ENCODE measurements around the gene TLE6.
"Not testable (repeated sequence)": the region's sequence is repeated elsewhere in the genome, so short reads cannot be mapped to it uniquely, and the experiment has no call there.

TLE6 gene

GRCh38 chr19:2957160-2957559, 20.2 kb upstream of the TLE6 start:
- DNase-seq (ENCODE audit: low read depth in 1 of 2, low spot score in 1 of 2): no peak
- no peak overlapping the region for H3K4me3 ChIP-seq (replicated peaks; ENCODE audit: insufficient read depth, low read length)
- no peaks in the 10 kb centered on the region for H3K27me3 ChIP-seq (ENCODE audit: insufficient read depth, poor library complexity, severe bottlenecking)
- TF ChIP-seq POLR2AphosphoS5 (IDR thresholded peaks at IDR 0.05; ENCODE audit: low read depth) (no peak), GABPA (IDR thresholded peaks at IDR 0.05; ENCODE audit: low read depth) (no peak), CTCF (IDR thresholded peaks at IDR 0.05; ENCODE audit: insufficient read depth, low read length) (no peak), REST (IDR thresholded peaks at IDR 0.05; ENCODE audit: insufficient replicate concordance, low read depth) (no peak), SPI1 (IDR thresholded peaks at IDR 0.05; ENCODE audit: borderline replicate concordance, low read depth) (no peak)
- H3K27ac ChIP-seq (replicated peaks): no peak overlapping the region

- TF ChIP-seq POLR2AphosphoS5 (IDR thresholded peaks at IDR 0.05; ENCODE audit: low read depth) (no peak), SPI1 (IDR thresholded peaks at IDR 0.05; ENCODE audit: borderline replicate concordance, low read depth) (no peak), GABPA (IDR thresholded peaks at IDR 0.05; ENCODE audit: low read depth) (no peak), CTCF (IDR thresholded peaks at IDR 0.05; ENCODE audit: insufficient read depth, low read length) (no peak), REST (IDR thresholded peaks at IDR 0.05; ENCODE audit: insufficient replicate concordance, low read depth) (no peak)
- H3K4me3 ChIP-seq (replicated peaks; ENCODE audit: insufficient read depth, low read length): no peak overlapping the region
- H3K27me3 ChIP-seq (ENCODE audit: insufficient read depth, poor library complexity, severe bottlenecking): no peaks in the 10 kb centered on the region
- DNase-seq (ENCODE audit: low read depth in 1 of 2, low spot score in 1 of 2): no peak
- H3K27ac ChIP-seq (replicated peaks): no peak overlapping the region
Measured at GRCh38 chr19:2960120-2960519, 17.2 kb upstream of the TLE6 start.

- no peak overlapping the region for H3K4me3 ChIP-seq (replicated peaks; ENCODE audit: insufficient read depth, low read length)
- no peak overlapping the region for H3K27ac ChIP-seq (replicated peaks)
- peak in 1 of 2 experiments; percentile 53 for DNase-seq (ENCODE audit: low read depth in 1 of 2, low spot score in 1 of 2)
- no peaks in the 10 kb centered on the region for H3K27me3 ChIP-seq (ENCODE audit: insufficient read depth, poor library complexity, severe bottlenecking)
- TF ChIP-seq CTCF (IDR thresholded peaks at IDR 0.05; ENCODE audit: insufficient read depth, low read length) (peak; percentile 32), POLR2AphosphoS5 (IDR thresholded peaks at IDR 0.05; ENCODE audit: low read depth) (no peak)
Measured at GRCh38 chr19:2962018-2962670, 15.2 kb upstream of the TLE6 start.

- Histone ChIP-seq H3K27me3 (ENCODE audit: insufficient read depth, poor library complexity, severe bottlenecking) (no peaks in the 10 kb centered on the region), H3K27ac (replicated peaks) (no peak overlapping the region), H3K4me3 (replicated peaks; ENCODE audit: insufficient read depth, low read length) (no peak overlapping the region)
- no peak for DNase-seq (ENCODE audit: low read depth in 1 of 2, low spot score in 1 of 2)
- TF ChIP-seq CTCF (IDR thresholded peaks at IDR 0.05; ENCODE audit: insufficient read depth, low read length): no peak
Measured at GRCh38 chr19:2963122-2963521, 14.2 kb upstream of the TLE6 start.

GRCh38 chr19:2963631-2964030, 13.7 kb upstream of the TLE6 start:
- not testable (repeated sequence) for DNase-seq (ENCODE audit: low read depth in 1 of 2, low spot score in 1 of 2); H3K27ac ChIP-seq (replicated peaks); H3K4me3 ChIP-seq (replicated peaks; ENCODE audit: insufficient read depth, low read length); H3K27me3 ChIP-seq (ENCODE audit: insufficient read depth, poor library complexity, severe bottlenecking)
